ENCODE data around the gene PTPN1. TPM values are rescaled to one million over a fixed set of nuclear protein-coding genes. Genes with fewer than 3 reads are reported as not detected.

Gene PTPN1
- total and polyA plus RNA-seq, 2 of the 13 experiments (the other 11 are each of a cell fraction or from before 2014, with no cell fraction given): 17.7 to 37.2 TPM

GRCh38 chr20:50481741-50482140 is 28.4 kb upstream of the PTPN1 start (continued):
- no peak for TF ChIP-seq ZNF687 (CRISPR knock-in tag; IDR thresholded peaks at IDR 0.05)
- TF ChIP-seq NFKB2 (CRISPR knock-in tag; IDR thresholded peaks at IDR 0.05; ENCODE audit: borderline replicate concordance): no peak
- no peak for TF ChIP-seq HMG20B (CRISPR knock-in tag; conservative IDR thresholded peaks at IDR 0.05)
- TF ChIP-seq ZFP41 (CRISPR knock-in tag; IDR thresholded peaks at IDR 0.05; ENCODE audit: borderline replicate concordance): no peak
- no peak for TF ChIP-seq TAF1 (CRISPR knock-in tag; IDR thresholded peaks at IDR 0.05)
- TF ChIP-seq ZNF558 (CRISPR knock-in tag; IDR thresholded peaks at IDR 0.05; ENCODE audit: borderline replicate concordance): no peak

- H3K79me2 ChIP-seq (ENCODE audit: insufficient read depth, low read length): no peaks in the 10 kb centered on the region
- H3K27me3 ChIP-seq (ENCODE audit: control insufficient read depth in 1 of 2, insufficient read depth in 2 of 2, low read length in 2 of 2): peaks cover 0 to 2% of the 10 kb centered on the region in 2 experiments; a peak in 1 of 5 replicates
- no peaks in the 10 kb centered on the region for H4K20me1 ChIP-seq (ENCODE audit: insufficient read depth, low read length)
- 84% methylated on average over 4 of the region's 4 CpGs for WGBS (ENCODE audit: low lambda C conversion rate)
- intact Hi-C loops (cut with micrococcal nuclease; ENCODE audit: unreplicated experiment) (no loop called here), in situ Hi-C loops (cut with HindIII; ENCODE audit: extremely low pct_ligation_motif_present, low pct_unique_long_range_greater_than_20kb) (no loop called here)
- no peak overlapping the region for H3K27ac ChIP-seq (ENCODE audit: extremely low read length, insufficient read depth, low read length)
- H3K36me3 ChIP-seq (replicated peaks in 1 of 2; ENCODE audit: control insufficient read depth in 1 of 2, insufficient read depth in 2 of 2, low read length in 2 of 2): no peaks in the 10 kb centered on the region
- POLR2A ChIA-PET: interaction anchor here (0.5 to 1.9 kb wide), 2 partner anchors 294 to 368 kb away, joined by 3 to 13 read pairs; no protein-coding TSS in a partner anchor
- TF ChIP-seq ZNF24 (IDR thresholded peaks at IDR 0.05) (no peak), HNF4G (IDR thresholded peaks at IDR 0.05; ENCODE audit: borderline replicate concordance, low read depth, low read length) (no peak), HNF4G (CRISPR knock-in tag; IDR thresholded peaks at IDR 0.05; ENCODE audit: borderline replicate concordance, low read depth) (0 out of 2 replicates have a peak, but pooled peaks have one; percentile 33)
- FAIRE-seq (no peak), DNase-seq (ENCODE audit: low spot score) (no peak), ATAC-seq (no peak)
- no peak overlapping the region for H3K4me2 ChIP-seq (ENCODE audit: low read depth, low read length)
- H2AFZ ChIP-seq (ENCODE audit: low read length): no peak overlapping the region
- no peak overlapping the region for H3K4me3 ChIP-seq (replicated peaks in 1 of 3; ENCODE audit: insufficient read depth in 1 of 3, low read depth in 2 of 3, low read length in 3 of 3)
- TSS peak; percentile 49 for BruUV-seq (replicated peaks)
- no peaks in the 10 kb centered on the region for H3K9me3 ChIP-seq (ENCODE audit: low read length)
- CTCF ChIA-PET (ENCODE audit: low intra/inter-chr PET ratio, low total read pairs): no interaction called here
- peaks cover 28% of the 10 kb centered on the region for H3K4me1 ChIP-seq (ENCODE audit: insufficient read depth, low read length)
- H3K9ac ChIP-seq (ENCODE audit: insufficient read depth, low read depth, low read length): no peak overlapping the region
Observed at GRCh38 chr20:50482396-50482981, 27.7 kb upstream of the PTPN1 start.
